K562 (cell line): ENCODE data around the gene DDAH1. TPM values are rescaled to one million over a fixed set of nuclear protein-coding genes. Genes with fewer than 3 reads are reported as not detected.

ENCODE experiments used
- ATAC-seq: fragments of 200-7000 bp; cut with Tn5 transposase; 3 replicates; pipeline ENCODE4 v1.9.1; 2020; ENCODE audit warnings: moderate library complexity
- BruUV-seq: library from RNA; stranded (reverse); fragments of 400-500 nt; replicated peaks from 2 replicates; lab custom pipeline; 2021; lab: Mats Ljungman, UMichigan
- CTCF ChIA-PET: fragments of 300-600 bp; formaldehyde crosslinking; extraction: SDS; loops from one replicate; lab custom pipeline; 2021; ENCODE audit warnings: low intra/inter-chr PET ratio; lab: Yijun Ruan, JAX
- POLR2A ChIA-PET: fragments of 300-600, 350-650 bp; sonication (Branson Sonifier 250); formaldehyde crosslinking; extraction: SDS; loops from one replicate; lab custom pipeline; 2021; ENCODE audit warnings: antibody characterized with exemption, inconsistent platforms; lab: Yijun Ruan, JAX
- DNase-seq, 4 experiments: peaks; one replicate each; pipeline versions ENCODE4 v3.0.0 to v3.0.0-alpha.2; 2011 to 2018; ENCODE audit warnings: low spot score in 3 of 4, mixed read lengths in 3 of 4; ENCODE audit errors: extremely low read depth in 1 of 4
- FAIRE-seq: peaks from 2 replicates; lab custom pipeline; 2011; peaks lifted over from hg19 to GRCh38; lab: Jason Lieb, UNC
- H2AFZ ChIP-seq: 2 replicates; pipeline ENCODE4 v1.6.0; 2011; ENCODE audit warnings: low read depth, low read length, control low read depth, inconsistent platforms
- H3K27ac ChIP-seq: fragments of 200-600 bp; 3 replicates; pipeline ENCODE4 v1.8.0; 2011; ENCODE audit warnings: low read depth, mild to moderate bottlenecking, control low read depth, inconsistent platforms, low read length, moderate library complexity, mixed read lengths; ENCODE audit errors: extremely low read depth
- H3K27me3 ChIP-seq, 2 experiments: fragments of 300-600 bp in 1 of 2; 2 replicates in 1 of 2; 3 replicates in 1 of 2; pipeline versions ENCODE4 v1.6.0 to v1.8.0; 2011; ENCODE audit warnings: inconsistent platforms in 2 of 2, low read length in 2 of 2, mild to moderate bottlenecking in 1 of 2, mixed read lengths in 1 of 2, moderate library complexity in 1 of 2; ENCODE audit not compliant: control insufficient read depth in 2 of 2, insufficient read depth in 2 of 2
- H3K36me3 ChIP-seq: fragments of 300-600 bp; 3 replicates; pipeline ENCODE4 v1.8.0; 2011; ENCODE audit warnings: mild to moderate bottlenecking, low read length, inconsistent platforms; ENCODE audit not compliant: control insufficient read depth, insufficient read depth
- H3K4me1 ChIP-seq, 2 experiments: fragments of 200-600 bp in 1 of 2; replicated peaks in 1 of 2; 2 replicates in 1 of 2; 3 replicates in 1 of 2; pipeline versions ENCODE4 v1.5.1 to v1.8.0; 2011; ENCODE audit warnings: inconsistent platforms in 2 of 2, low read length in 2 of 2, mild to moderate bottlenecking in 1 of 2, mixed read lengths in 1 of 2, moderate library complexity in 1 of 2; ENCODE audit not compliant: control insufficient read depth in 2 of 2, insufficient read depth in 2 of 2
- H3K4me2 ChIP-seq: 2 replicates; pipeline ENCODE4 v1.6.1; 2011; ENCODE audit warnings: low read length, control low read depth, inconsistent platforms, mixed read lengths; ENCODE audit not compliant: insufficient read depth
- H3K4me3 ChIP-seq: fragments of 200-600 bp; sonication (generic), shearing (Covaris generic); 2 replicates; pipeline ENCODE4 v1.5.1; 2016; ENCODE audit warnings: control low read depth, inconsistent platforms
- H3K79me2 ChIP-seq: fragments of 200-600 bp; 3 replicates; pipeline ENCODE4 v1.8.0; 2011; ENCODE audit warnings: low read length, inconsistent platforms; ENCODE audit not compliant: control insufficient read depth, insufficient read depth
- H3K9ac ChIP-seq, 2 experiments: 2 replicates each; pipeline versions ENCODE4 v1.6.0 to v1.6.1; 2011; ENCODE audit warnings: low read depth in 2 of 2, low read length in 2 of 2, control low read depth in 1 of 2, inconsistent platforms in 1 of 2, mild to moderate bottlenecking in 1 of 2, mixed read lengths in 1 of 2; ENCODE audit not compliant: insufficient read depth in 1 of 2
- H3K9me1 ChIP-seq: one replicate; pipeline ENCODE4 v1.6.0; 2011; ENCODE audit warnings: inconsistent platforms, mild to moderate bottlenecking, low read length, moderate library complexity; ENCODE audit not compliant: control insufficient read depth, insufficient read depth
- H3K9me3 ChIP-seq: replicated peaks from 2 replicates; pipeline ENCODE4 v1.5.1; 2011; ENCODE audit warnings: low read depth, low read length, inconsistent platforms; ENCODE audit not compliant: control insufficient read depth, insufficient read depth
- H4K20me1 ChIP-seq: replicated peaks from 2 replicates; pipeline ENCODE4 v1.6.1; 2011; ENCODE audit warnings: low read length, inconsistent platforms, mixed read lengths; ENCODE audit not compliant: control insufficient read depth, insufficient read depth
- BHLHE40 ChIP-seq: IDR thresholded peaks from 2 replicates; pipeline ENCODE4 v1.6.1; 2011; ENCODE audit warnings: low read length, improper control_type of control experiment
- CHD1 ChIP-seq: fragments of 200-600 bp; sonication (generic); IDR thresholded peaks from one replicate; pipeline ENCODE4 v1.6.1; 2012; ENCODE audit warnings: mild to moderate bottlenecking, moderate library complexity, low read length, inconsistent platforms
- EGR1 ChIP-seq: fragments of 450-650 bp; conservative IDR thresholded peaks from 2 replicates; pipeline ENCODE4 v1.6.1; 2017; ENCODE audit warnings: mild to moderate bottlenecking
- FIP1L1 ChIP-seq: fragments of 200-400 bp; formaldehyde crosslinking; IDR thresholded peaks from 2 replicates; pipeline ENCODE4 v1.6.1; 2018; ENCODE audit warnings: mild to moderate bottlenecking, low read depth, low read length; ENCODE audit not compliant: poor library complexity, severe bottlenecking
- FOXK2 ChIP-seq, 2 experiments: fragments of 450-650 bp; IDR thresholded peaks in 1 of 2; conservative IDR thresholded peaks in 1 of 2; 2 replicates each; pipeline ENCODE4 v1.6.1; 2016; ENCODE audit warnings: low read depth in 2 of 2, mild to moderate bottlenecking in 1 of 2
- OTX1 ChIP-seq: fragments of 450-650 bp; formaldehyde crosslinking; IDR thresholded peaks from 2 replicates; pipeline ENCODE4 v1.4.0; 2022; ENCODE audit warnings: mild to moderate bottlenecking
- TFAM ChIP-seq: fragments of 250-450 bp; sonication (Bioruptor Pico); conservative IDR thresholded peaks from 2 replicates; pipeline ENCODE4 v1.5.0; 2021; ENCODE audit warnings: mild to moderate bottlenecking, moderate library complexity
- WGBS: fragments of 100-300 bp; shearing (Covaris generic); methylation state at CpG from one replicate; pipeline ENCODE4 v1.1.6; 2016; ENCODE audit warnings: low coverage, mixed read lengths; ENCODE audit not compliant: insufficient coverage; ENCODE audit errors: missing lambda C conversion rate; 5-methylcytosine and 5-hydroxymethylcytosine counted together
- in situ Hi-C: fragments of 300-500 bp; cut with MboI; formaldehyde crosslinking; loops from 4 replicates; pipeline ENCODE4 v1.15.0; 2018; ENCODE audit warnings: inconsistent platforms, mixed read lengths
- intact Hi-C: fragments of 100-400 bp; cut with micrococcal nuclease; formaldehyde crosslinking; loops from 2 replicates; pipeline ENCODE4 v1.14.2; 2022
- polyA plus RNA-seq, 8 experiments: library from polyadenylated mRNA; depleted of rRNA in 4 of 8; stranded (reverse) in 5 of 8; unstranded in 3 of 8; fragments of >200 nt; fragmentation: Nextera tagmentation in 2 of 8; fragmentation: Illumina TruSeq in 1 of 8; extraction: Ambion mirVana in 2 of 8; extraction: Trizol in 1 of 8; gene quantifications; 2 replicates each; pipeline versions ENCODE4 v1.2.1 to v1.2.3, GENCODE V29; 2011 to 2014; ENCODE audit warnings: inconsistent platforms in 1 of 8, missing spikeins in 1 of 8
- total RNA-seq, 7 experiments: library from RNA; depleted of rRNA in 6 of 7; stranded (reverse); fragments of >200 nt in 6 of 7; fragmentation: Illumina TruSeq in 2 of 7; extraction: Trizol in 2 of 7; gene quantifications; 2 replicates each; pipeline versions ENCODE4 v1.2.1 to v1.2.3, GENCODE V29; 2011 to 2021; ENCODE audit warnings: low replicate concordance in 1 of 7
- TF ChIP-seq, protein P1 (sequence below): sonication (generic); formaldehyde crosslinking; IDR thresholded peaks from 2 replicates; pipeline ENCODE4 v1.8.1; 2022; ENCODE audit warnings: missing genetic modification reagents

The DDAH1 gene
- total and polyA plus RNA-seq, 9 of the 15 experiments (the other 6 are each of a cell fraction or from before 2014, with no cell fraction given) = 0.04 to 0.24 (median 0.10) TPM

DNA sequence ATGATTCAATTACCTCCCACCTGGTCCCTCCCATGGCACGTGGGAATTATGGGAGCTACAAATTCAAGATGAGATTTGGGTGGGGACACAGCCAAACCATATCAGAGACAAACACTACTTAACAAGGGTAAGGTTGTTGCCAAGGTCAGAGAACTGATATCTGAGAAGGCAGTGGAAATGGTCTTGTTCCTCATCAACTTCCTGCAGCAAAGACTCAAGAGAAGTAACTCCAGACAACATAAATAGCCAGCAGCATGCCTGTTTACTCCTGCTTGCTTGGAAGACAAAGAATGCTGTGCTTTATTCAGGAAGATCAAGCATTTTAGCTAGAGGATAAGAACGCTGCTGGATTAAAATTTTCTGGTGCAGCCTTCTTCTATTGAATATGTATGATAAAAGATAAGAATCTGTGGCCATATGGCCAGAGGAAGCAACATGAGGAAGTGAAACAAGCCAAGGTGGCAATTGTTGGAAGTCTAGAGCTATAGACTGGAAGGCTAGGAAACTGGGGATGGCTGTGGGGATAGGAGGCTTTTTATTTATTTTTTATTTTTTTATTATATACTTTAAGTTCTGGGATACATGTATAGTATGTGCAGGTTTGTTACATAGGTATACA, 36.4 kb downstream of the DDAH1 start:
- no peaks in the 10 kb centered on the region for H3K79me2 ChIP-seq
- H3K4me1 ChIP-seq = no peaks in the 10 kb centered on the region
- H3K4me2 ChIP-seq = no peak overlapping the region
- no peak for ATAC-seq
- 3% methylated on average over 2 of the region's 2 CpGs for WGBS
- FAIRE-seq = no peak
- DNase-seq = no peak
- H3K9me3 ChIP-seq = no peaks in the 10 kb centered on the region
- no peak for TF ChIP-seq FOXK2 (conservative IDR thresholded peaks at IDR 0.05 in 1 of 2, IDR thresholded peaks at IDR 0.05 in 1 of 2; ENCODE audit: low read depth in 2 of 2)
- TF ChIP-seq BHLHE40 = no peak
- no peak for TF ChIP-seq OTX1 (CRISPR knock-in tag)
- no peak for TF ChIP-seq TFAM (CRISPR knock-in tag)
- no peak for TF ChIP-seq CHD1
- TF ChIP-seq EGR1 = no peak
- TF ChIP-seq, protein P1, sequence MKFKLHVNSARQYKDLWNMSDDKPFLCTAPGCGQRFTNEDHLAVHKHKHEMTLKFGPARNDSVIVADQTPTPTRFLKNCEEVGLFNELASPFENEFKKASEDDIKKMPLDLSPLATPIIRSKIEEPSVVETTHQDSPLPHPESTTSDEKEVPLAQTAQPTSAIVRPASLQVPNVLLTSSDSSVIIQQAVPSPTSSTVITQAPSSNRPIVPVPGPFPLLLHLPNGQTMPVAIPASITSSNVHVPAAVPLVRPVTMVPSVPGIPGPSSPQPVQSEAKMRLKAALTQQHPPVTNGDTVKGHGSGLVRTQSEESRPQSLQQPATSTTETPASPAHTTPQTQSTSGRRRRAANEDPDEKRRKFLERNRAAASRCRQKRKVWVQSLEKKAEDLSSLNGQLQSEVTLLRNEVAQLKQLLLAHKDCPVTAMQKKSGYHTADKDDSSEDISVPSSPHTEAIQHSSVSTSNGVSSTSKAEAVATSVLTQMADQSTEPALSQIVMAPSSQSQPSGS (CRISPR knock-in tag) = no peak
- no peak for TF ChIP-seq FIP1L1
- H3K9ac ChIP-seq = no peak overlapping the region
- H3K27me3 ChIP-seq = no peaks in the 10 kb centered on the region
- H3K9me1 ChIP-seq = no peaks in the 10 kb centered on the region
- in situ Hi-C loops (no loop called here), intact Hi-C loops (no loop called here)
- H2AFZ ChIP-seq = no peak overlapping the region
- H3K36me3 ChIP-seq = no peaks in the 10 kb centered on the region
- H3K4me3 ChIP-seq = no peak overlapping the region
- H3K27ac ChIP-seq = no peak overlapping the region
- BruUV-seq = no TSS peak
- CTCF ChIA-PET = no interaction called here
- H4K20me1 ChIP-seq = no peaks in the 10 kb centered on the region
- POLR2A ChIA-PET = interaction anchor here (0.7 kb wide), 1 partner anchor 21 kb away, joined by 3 read pairs; no protein-coding TSS in a partner anchor
